ENCODE results near the gene LRRK1. TPM values are rescaled to one million over a fixed set of nuclear protein-coding genes. Genes with fewer than 3 reads are reported as not detected.

The LRRK1 gene
- polyA plus RNA-seq, 1 donor from 2014 or later, result 13.2 TPM

- no peaks in the 10 kb centered on the region for H3K36me3 Mint-ChIP-seq
- H3K27ac Mint-ChIP-seq, result no peak overlapping the region
- no peaks in the 10 kb centered on the region for H3K9me3 Mint-ChIP-seq
- H3K27me3 Mint-ChIP-seq, result peaks cover 58% of the 10 kb centered on the region
- peaks cover 2 to 4% (median 3%) of the 10 kb centered on the region in 3 donors for H3K4me1 Mint-ChIP-seq
- H3K4me3 Mint-ChIP-seq, result no peak overlapping the region
Measured at GRCh38 chr15:100885811-100886210, 33.3 kb upstream of the LRRK1 start.

- H3K9me3 Mint-ChIP-seq, result no peaks in the 10 kb centered on the region
- peaks cover 0 to 3% (median 2%) of the 10 kb centered on the region in 3 donors for H3K4me1 Mint-ChIP-seq
- no peaks in the 10 kb centered on the region for H3K36me3 Mint-ChIP-seq
- H3K27ac Mint-ChIP-seq, result no peak overlapping the region
- peaks cover 55% of the 10 kb centered on the region for H3K27me3 Mint-ChIP-seq
- no peak overlapping the region for H3K4me3 Mint-ChIP-seq
Measured at GRCh38 chr15:100887211-100887913, 31.8 kb upstream of the LRRK1 start.

GRCh38 chr15:100889385-100890050 is 29.6 kb upstream of the LRRK1 start:
- Mint-ChIP-seq H3K9me3 (no peaks in the 10 kb centered on the region), H3K27ac (no peak overlapping the region), H3K4me1 (peaks cover 0 to 3% (median 2%) of the 10 kb centered on the region in 3 donors), H3K4me3 (no peak overlapping the region), H3K36me3 (no peaks in the 10 kb centered on the region), H3K27me3 (peaks cover 60% of the 10 kb centered on the region)

GRCh38 chr15:100890051-100890720 is 29.0 kb upstream of the LRRK1 start:
- H3K27me3 Mint-ChIP-seq, result peaks cover 63% of the 10 kb centered on the region
- no peaks in the 10 kb centered on the region for H3K36me3 Mint-ChIP-seq
- H3K9me3 Mint-ChIP-seq, result no peaks in the 10 kb centered on the region
- H3K4me1 Mint-ChIP-seq, result peaks cover 0 to 3% (median 2%) of the 10 kb centered on the region in 3 donors
- H3K27ac Mint-ChIP-seq, result no peak overlapping the region
- no peak overlapping the region for H3K4me3 Mint-ChIP-seq

DNA sequence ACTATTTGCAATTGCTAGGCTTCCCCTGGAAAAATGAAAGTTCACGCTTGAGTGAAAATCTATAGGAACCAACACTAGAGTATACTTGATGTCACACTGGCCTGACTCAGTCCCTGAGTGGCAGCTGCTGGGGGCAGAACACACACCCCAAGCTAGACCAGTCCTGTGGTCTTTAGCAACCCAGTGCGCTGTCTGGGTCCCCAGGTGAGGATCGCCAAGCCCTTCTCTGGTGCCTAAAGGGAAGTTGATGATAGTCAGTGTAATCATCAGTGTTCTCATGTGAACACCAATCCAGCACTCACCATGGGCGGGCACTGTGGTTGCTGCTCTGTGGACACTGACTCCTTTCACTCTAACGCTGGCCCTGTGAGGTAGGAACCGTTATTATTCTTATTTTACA is 28.3 kb upstream of the LRRK1 start:
- no peak overlapping the region for H3K4me3 Mint-ChIP-seq
- H3K36me3 Mint-ChIP-seq, result no peaks in the 10 kb centered on the region
- peaks cover 0 to 3% (median 2%) of the 10 kb centered on the region in 3 donors for H3K4me1 Mint-ChIP-seq
- H3K27me3 Mint-ChIP-seq, result peaks cover 61% of the 10 kb centered on the region
- H3K9me3 Mint-ChIP-seq, result peaks cover 0 to 1% (median 0%) of the 10 kb centered on the region in 3 donors
- H3K27ac Mint-ChIP-seq, result no peak overlapping the region

- Mint-ChIP-seq H3K27me3 (peaks cover 58% of the 10 kb centered on the region), H3K4me3 (no peak overlapping the region), H3K4me1 (peaks cover 0 to 3% (median 2%) of the 10 kb centered on the region in 3 donors), H3K9me3 (peaks cover 0 to 1% (median 0%) of the 10 kb centered on the region in 3 donors), H3K36me3 (no peaks in the 10 kb centered on the region), H3K27ac (no peak overlapping the region)
Measured at GRCh38 chr15:100891307-100892012, 27.7 kb upstream of the LRRK1 start.

GRCh38 chr15:100892013-100892355 is 27.2 kb upstream of the LRRK1 start:
- H3K9me3 Mint-ChIP-seq, result peaks cover 0 to 1% (median 0%) of the 10 kb centered on the region in 3 donors
- no peak overlapping the region for H3K27ac Mint-ChIP-seq
- H3K4me1 Mint-ChIP-seq, result peaks cover 0 to 3% (median 2%) of the 10 kb centered on the region in 3 donors
- no peak overlapping the region for H3K4me3 Mint-ChIP-seq
- peaks cover 53% of the 10 kb centered on the region for H3K27me3 Mint-ChIP-seq
- H3K36me3 Mint-ChIP-seq, result no peaks in the 10 kb centered on the region

GRCh38 chr15:100893261-100893963 is 25.7 kb upstream of the LRRK1 start:
- Mint-ChIP-seq H3K27ac (peak overlapping the region in 1 of 3 donors; percentile 11), H3K4me1 (peaks cover 0 to 3% (median 2%) of the 10 kb centered on the region in 3 donors), H3K36me3 (no peaks in the 10 kb centered on the region), H3K27me3 (peaks cover 52% of the 10 kb centered on the region), H3K4me3 (no peak overlapping the region), H3K9me3 (peaks cover 0 to 1% (median 0%) of the 10 kb centered on the region in 3 donors)

- H3K4me3 Mint-ChIP-seq, result no peak overlapping the region
- H3K4me1 Mint-ChIP-seq, result peaks cover 0 to 3% (median 2%) of the 10 kb centered on the region in 3 donors
- H3K36me3 Mint-ChIP-seq, result no peaks in the 10 kb centered on the region
- peaks cover 0 to 2% (median 0%) of the 10 kb centered on the region in 3 donors for H3K9me3 Mint-ChIP-seq
- peaks cover 52% of the 10 kb centered on the region for H3K27me3 Mint-ChIP-seq
- H3K27ac Mint-ChIP-seq, result no peak overlapping the region
Measured at GRCh38 chr15:100893964-100894295, 25.2 kb upstream of the LRRK1 start.

- Mint-ChIP-seq H3K36me3 (no peaks in the 10 kb centered on the region), H3K4me1 (no peaks in the 10 kb centered on the region), H3K27ac (no peak overlapping the region), H3K27me3 (peaks cover 39% of the 10 kb centered on the region), H3K4me3 (no peak overlapping the region), H3K9me3 (peaks cover 0 to 3% (median 0%) of the 10 kb centered on the region in 3 donors)
Measured at GRCh38 chr15:100895721-100896120, 23.4 kb upstream of the LRRK1 start.

DNA sequence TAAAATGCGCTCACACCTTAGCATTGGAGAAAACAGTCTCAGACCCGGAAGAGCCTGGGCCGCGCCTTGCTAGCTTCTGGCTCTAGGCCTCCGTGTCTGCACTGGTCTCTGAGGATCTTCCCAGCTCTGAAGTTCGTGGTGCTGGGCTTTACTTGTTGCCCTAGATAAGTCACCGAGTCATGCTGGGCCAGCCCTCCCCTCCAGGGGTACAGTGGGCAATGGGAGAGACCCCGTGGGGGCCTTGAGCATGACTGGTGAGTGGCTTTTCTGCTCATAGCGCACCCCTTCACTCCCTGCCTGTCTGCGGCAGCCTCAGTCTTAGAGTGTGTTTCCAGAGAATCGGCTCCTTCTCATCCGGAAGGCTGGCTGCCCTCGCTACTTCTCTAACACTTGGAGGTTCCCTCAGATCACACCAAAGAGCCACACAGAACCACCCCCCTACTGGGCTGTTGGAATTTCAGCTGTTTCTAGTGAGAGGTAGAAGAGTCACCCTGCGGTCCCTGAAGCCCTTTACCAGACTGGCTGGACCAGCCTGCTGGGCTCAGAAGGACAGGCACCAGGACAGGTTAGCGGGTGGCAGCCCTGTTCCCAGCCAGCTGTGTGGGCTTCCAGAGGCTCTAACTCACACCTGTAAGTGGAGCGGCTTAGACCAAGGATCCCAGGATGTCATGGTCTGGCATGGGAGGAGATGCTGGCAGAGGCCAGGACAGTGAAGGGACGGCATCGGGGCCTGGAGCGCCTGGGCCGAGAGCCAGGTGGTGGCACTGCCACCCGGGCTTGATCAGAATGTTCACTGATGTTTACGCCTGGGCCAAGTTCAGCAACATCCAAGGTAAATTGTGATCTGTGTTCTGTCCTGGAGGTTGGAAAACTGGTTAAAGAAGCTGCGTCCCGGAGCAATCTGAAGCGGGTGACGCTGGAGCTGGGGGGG is 21.7 kb upstream of the LRRK1 start:
- H3K27me3 Mint-ChIP-seq, result peaks cover 29% of the 10 kb centered on the region
- no peak overlapping the region for H3K27ac Mint-ChIP-seq
- no peaks in the 10 kb centered on the region for H3K36me3 Mint-ChIP-seq
- no peak overlapping the region for H3K4me3 Mint-ChIP-seq
- peaks cover 0 to 3% (median 0%) of the 10 kb centered on the region in 3 donors for H3K9me3 Mint-ChIP-seq
- peaks cover 0 to under 1% (median 0%) of the 10 kb centered on the region in 3 donors for H3K4me1 Mint-ChIP-seq

- Mint-ChIP-seq H3K4me3 (no peak overlapping the region), H3K4me1 (peaks cover 0 to 3% (median 0%) of the 10 kb centered on the region in 3 donors), H3K27ac (no peak overlapping the region), H3K36me3 (no peaks in the 10 kb centered on the region), H3K9me3 (peaks cover 0 to 3% (median 0%) of the 10 kb centered on the region in 3 donors), H3K27me3 (peaks cover 26% of the 10 kb centered on the region)
Measured at GRCh38 chr15:100898152-100898490, 21.0 kb upstream of the LRRK1 start.

- no peak overlapping the region for H3K4me3 Mint-ChIP-seq
- no peak overlapping the region for H3K27ac Mint-ChIP-seq
- peaks cover 0 to 3% (median 0%) of the 10 kb centered on the region in 3 donors for H3K9me3 Mint-ChIP-seq
- H3K36me3 Mint-ChIP-seq, result no peaks in the 10 kb centered on the region
- peaks cover 18% of the 10 kb centered on the region for H3K27me3 Mint-ChIP-seq
- H3K4me1 Mint-ChIP-seq, result peaks cover 0 to 4% (median 0%) of the 10 kb centered on the region in 3 donors
Measured at GRCh38 chr15:100898661-100899462, 20.3 kb upstream of the LRRK1 start.
